NCI-H1694 (cell line): ENCODE data around the gene SCG2.

Source experiments
- DNase-seq: peaks from one replicate; lab custom pipeline; 2025; lab: John Stamatoyannopoulos, UW

Gene SCG2

GRCh38 chr2:223601932-223602666 lies at the start of gene SCG2:
Gene SCG2, minus strand, starts transcription at chr2:223602361. Its CDS starts 3,079 bp downstream, at chr2:223599282.
- peak; percentile 49 for DNase-seq

GRCh38 chr2:223649554-223650533 lies 47.7 kb upstream of the SCG2 start:
- DNase-seq = no peak

GRCh38 chr2:223648755-223649154 lies 46.6 kb upstream of the SCG2 start:
- no peak for DNase-seq

GRCh38 chr2:223647258-223647952 lies 45.2 kb upstream of the SCG2 start:
- no peak for DNase-seq

- no peak for DNase-seq
Observed at GRCh38 chr2:223644136-223644535, 42.0 kb upstream of the SCG2 start.

DNA sequence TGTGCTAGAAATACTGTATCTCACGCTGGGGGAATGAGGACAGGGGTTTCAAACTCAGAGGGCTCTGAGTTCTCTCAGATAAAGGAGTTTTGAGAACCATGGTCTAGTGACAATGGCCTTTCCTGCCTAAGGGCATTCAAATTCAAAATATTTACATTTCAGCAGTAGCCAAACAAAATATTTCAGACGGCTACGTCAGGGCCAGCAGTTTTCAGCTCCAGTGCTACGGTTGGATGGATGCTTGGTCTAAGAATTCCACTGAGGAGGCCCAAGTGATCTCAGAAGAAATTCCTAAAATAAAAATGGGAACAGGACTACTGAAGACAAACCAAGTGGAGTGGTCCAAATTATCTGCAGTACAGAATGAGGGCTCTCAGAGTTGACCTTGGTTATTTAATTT lies 41.1 kb upstream of the SCG2 start:
- no peak for DNase-seq

DNA sequence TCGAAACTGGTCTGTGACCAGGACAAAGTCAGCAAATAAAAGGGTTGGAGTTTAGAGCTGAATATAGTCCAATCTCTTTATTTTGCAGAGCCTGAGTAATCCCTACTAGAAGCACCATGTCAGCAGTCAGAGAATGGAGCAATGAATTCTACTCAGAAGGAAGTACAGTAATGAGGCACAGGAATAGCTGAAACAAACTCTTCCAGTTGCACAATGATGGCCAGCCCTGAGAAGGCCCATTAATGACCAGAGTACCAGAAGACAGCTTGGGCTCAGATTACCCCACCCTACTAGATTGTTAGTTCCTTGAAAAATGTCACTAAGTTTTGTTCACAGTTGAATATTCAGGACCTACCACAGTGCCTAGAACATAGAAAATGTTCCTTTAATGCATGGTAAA lies 40.3 kb upstream of the SCG2 start:
- DNase-seq = no peak

DNA sequence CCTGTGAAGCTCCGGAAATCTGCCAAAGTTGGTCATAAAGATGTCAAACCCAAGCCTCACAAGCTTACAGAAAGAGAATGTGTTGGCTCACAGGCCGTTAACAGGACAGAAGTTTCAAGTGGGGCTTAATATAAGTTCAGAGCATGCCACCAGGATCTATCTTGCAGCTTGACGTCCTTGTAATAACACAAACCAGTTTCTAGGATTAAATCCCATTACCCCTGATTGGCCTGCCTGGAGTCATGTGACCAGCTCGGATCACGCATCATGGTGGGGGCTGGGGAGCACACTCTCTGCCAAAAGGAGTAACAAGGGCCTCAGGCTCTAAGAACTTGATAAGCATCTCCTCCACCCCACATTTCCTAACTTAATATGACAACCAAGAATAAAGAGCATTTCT lies 38.9 kb upstream of the SCG2 start:
- DNase-seq = no peak

DNA sequence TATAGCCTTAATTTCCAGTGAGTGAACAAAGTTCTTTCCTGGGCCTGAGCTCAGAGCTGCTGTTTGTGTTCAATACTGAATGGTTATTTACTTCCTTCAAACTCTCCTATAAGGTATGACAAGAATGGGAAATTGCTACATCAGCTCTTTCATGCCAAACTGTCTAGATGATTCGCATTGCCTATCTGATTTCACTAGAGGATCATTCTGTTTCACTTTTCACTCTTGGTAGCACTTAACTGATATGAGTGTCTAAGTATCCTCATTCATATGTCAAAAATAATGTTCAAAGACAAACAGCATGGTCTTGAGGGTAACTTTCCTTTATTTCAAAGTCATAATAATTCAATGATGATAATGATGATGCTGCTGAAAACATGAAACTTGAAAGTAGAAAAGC lies 32.9 kb upstream of the SCG2 start:
- no peak for DNase-seq

DNA sequence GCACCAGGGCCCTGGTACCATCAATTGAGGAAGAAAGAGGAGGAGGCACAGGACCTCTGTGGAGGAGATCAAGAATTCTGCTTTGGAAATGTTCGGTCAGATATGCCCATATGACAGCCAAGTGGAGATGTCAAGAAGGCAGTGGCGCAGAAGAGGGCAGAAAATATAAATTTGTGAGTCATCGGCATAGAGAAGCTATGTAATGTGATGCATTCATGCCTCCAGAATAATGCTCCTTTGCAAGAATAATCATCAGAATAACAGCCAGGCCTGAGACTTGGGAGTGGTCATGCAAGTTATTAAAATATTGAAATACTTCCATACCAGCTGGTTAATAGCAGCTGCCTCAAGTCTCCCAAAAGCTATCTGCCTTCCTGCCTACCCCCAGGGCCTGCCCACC lies 32.1 kb upstream of the SCG2 start:
- no peak for DNase-seq

GRCh38 chr2:223633656-223634055 lies 31.5 kb upstream of the SCG2 start:
- peak; percentile 97 for DNase-seq

DNA sequence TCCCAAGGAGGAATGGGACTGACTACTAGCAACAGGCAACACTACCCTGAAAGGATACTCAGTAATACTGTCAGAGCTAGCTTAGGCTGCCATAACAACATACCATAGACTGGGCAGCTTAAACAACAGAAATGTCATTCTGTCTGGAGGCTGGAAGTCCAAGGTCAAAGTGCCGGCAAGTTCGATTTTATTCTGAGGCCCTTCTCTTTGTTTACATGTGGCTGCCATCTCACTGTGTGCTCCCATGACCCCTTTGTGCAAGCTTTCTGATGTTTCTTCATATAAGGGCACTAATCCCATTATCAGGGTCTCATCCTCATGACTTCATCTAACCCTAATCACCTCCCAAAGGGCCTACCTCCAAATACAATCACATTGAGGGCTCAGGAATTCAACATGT lies 30.7 kb upstream of the SCG2 start:
- no peak for DNase-seq

- no peak for DNase-seq
Observed at GRCh38 chr2:223626716-223627115, 24.6 kb upstream of the SCG2 start.

- no peak for DNase-seq
Observed at GRCh38 chr2:223625652-223626051, 23.5 kb upstream of the SCG2 start.

DNA sequence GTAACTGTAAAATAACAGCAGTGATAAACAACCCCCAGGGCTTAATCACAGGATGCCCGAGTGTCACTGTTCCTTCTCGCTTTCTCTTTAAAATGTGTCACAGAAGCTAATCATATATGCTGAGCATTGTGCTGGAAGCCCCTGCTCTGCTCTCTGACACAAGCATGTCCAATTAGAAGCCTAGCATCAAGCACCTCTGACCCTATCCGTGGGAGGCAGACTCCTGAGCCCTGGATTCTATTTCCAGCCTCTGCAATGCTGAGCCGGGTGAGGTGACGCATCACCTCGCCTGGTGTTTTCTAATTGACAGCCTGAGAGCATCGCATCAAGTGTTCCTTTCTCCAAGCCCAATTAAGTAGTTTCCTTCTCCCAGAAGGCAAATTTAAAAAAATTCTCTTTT lies 19.7 kb upstream of the SCG2 start:
- no peak for DNase-seq

DNA sequence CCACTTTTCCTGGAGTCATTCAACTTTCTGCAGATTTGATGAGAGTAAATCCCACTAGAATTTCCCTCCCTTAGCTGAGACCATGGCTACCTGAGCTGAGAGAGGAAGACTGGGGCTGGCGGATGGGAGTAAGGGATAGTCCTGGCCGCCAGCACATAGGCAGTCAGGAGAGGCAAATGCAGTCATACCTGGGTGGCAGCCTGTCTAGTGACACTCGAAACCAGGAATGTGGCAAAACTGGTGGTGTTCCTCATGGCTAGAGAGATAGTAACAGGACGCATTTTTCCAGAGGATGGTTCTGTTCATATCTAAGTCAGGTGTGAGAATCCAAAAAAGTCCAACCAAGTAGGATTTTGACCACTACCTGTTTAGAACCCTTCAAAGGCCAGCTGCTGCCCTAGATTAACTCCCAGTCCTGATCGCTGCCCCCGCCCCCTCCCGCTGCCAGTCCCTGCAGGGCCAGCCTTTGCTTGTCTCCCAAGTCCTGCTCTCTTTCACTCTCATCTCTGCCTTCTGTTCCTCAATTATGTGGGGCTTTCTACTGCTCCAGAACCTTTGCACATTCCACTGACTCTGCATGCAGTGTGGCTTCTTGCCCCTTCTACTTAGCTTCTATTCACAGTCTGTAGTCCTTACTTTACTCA lies 17.4 kb upstream of the SCG2 start:
- no peak for DNase-seq

- no peak for DNase-seq
Observed at GRCh38 chr2:223618172-223619035, 16.2 kb upstream of the SCG2 start.

DNA sequence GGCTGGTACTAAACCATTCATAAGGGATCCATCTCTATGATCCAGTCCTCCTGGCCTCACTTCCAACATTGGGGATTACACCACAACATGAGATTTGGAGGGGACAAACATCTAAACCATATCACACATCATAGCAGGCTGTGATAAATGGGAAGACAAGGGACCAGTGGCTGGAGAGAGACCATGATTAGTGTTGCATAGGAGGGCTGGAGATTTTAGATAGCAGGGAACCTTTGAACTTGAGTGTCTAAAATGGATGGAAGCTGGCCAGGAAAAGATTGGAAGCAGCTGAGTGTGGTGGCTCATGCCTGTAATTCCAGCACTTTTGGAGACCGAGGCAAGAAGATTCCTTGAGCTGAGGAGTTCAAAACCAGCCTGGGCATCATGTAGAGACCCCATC lies 12.4 kb upstream of the SCG2 start:
- DNase-seq = no peak

DNA sequence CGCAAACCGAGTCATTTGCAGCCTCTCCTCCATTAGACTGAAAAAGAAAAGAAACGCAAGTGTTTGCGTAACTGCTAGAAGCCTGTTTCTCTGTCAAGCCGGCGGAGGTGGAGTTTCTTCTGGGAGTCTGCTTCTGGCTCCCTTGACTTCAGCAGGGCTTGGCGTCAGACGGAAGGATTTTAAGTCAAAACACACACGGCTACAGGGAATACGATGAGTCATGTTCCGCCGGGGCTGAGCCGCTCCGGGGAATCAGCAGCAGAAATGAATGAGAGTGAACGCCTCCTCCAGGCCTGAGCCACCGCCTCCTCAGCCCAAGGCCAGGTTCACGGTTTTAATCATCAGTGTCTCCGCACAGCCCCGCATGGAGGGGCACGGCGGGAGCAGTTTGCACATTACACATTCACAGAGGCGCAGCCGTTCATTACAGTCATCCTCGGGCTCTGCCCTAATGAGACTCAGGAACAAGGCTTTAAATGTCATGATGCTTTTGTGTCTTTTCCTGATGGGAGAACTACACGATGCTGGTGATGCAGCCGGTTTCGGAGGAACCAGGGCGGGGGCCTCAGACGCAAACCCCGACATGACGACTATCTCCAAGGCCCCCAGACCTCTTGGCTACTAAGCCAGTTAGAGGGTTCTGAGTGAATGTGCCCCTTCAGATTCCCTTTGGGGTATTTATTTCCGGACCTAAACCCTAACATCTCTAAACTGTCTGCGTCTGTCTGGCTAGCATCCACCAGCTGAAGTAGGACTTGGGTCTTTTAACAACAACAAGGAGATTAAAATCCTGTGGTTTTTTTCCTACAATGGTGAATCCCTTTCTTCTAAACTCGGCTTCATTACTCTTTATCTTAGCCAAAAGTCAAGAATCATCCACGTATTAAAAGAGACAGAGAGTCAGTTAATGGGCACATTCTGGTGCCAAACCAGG lies 11.1 kb upstream of the SCG2 start:
- no peak for DNase-seq

GRCh38 chr2:223612501-223612900 lies 10.3 kb upstream of the SCG2 start:
- DNase-seq = no peak
